Measurements from ENCODE around the gene C16orf82.

Gene C16orf82

GRCh38 chr16:27106305-27106704 lies 39.6 kb downstream of the C16orf82 start:
- TF ChIP-seq, protein P1, sequence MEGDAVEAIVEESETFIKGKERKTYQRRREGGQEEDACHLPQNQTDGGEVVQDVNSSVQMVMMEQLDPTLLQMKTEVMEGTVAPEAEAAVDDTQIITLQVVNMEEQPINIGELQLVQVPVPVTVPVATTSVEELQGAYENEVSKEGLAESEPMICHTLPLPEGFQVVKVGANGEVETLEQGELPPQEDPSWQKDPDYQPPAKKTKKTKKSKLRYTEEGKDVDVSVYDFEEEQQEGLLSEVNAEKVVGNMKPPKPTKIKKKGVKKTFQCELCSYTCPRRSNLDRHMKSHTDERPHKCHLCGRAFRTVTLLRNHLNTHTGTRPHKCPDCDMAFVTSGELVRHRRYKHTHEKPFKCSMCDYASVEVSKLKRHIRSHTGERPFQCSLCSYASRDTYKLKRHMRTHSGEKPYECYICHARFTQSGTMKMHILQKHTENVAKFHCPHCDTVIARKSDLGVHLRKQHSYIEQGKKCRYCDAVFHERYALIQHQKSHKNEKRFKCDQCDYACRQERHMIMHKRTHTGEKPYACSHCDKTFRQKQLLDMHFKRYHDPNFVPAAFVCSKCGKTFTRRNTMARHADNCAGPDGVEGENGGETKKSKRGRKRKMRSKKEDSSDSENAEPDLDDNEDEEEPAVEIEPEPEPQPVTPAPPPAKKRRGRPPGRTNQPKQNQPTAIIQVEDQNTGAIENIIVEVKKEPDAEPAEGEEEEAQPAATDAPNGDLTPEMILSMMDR (IDR thresholded peaks at IDR 0.05; ENCODE audit: low read depth, low read length) = no peak
- H3K4me3 ChIP-seq (ENCODE audit: low read depth, low read length) = no peak overlapping the region

- TF ChIP-seq, protein P1 (IDR thresholded peaks at IDR 0.05; ENCODE audit: low read depth, low read length) = no peak
These were observed 40.5 kb downstream of the C16orf82 start for GRCh38 chr16:27107185-27107592.

DNA sequence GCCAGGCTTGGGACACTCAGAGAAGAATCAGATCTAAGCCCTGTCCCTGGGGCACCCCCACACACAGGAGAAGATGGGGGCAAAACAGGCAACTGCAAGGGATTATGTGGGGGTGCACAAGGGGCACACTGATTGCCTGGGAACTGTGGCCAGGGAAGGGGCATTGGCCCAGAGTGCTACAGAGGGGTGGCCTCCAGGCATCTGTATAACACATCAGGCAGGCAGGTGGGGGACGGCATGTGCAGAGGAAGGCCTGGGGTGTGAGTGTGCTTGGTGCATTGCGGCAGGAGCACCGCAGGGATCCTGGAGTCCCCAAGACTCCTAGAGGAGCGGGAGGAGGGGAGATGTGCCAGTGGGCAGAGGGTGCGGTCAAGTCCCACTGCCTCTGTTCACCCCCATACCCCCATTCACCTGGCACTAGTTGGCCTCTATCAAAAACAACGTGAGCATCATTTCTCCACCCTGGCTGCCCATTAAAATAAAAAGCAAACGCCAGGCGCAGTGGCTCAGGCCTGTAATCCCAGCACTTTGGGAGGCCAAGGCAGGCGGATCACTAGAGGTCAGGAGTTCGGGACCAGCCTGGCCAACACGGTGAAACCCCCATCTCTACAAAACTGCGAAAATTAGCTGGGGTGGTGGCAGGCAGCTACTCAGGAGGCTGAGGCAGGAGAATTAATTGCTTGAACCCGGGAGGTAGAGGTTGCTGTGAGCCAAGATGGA lies 41.5 kb downstream of the C16orf82 start:
- TF ChIP-seq, protein P1 (IDR thresholded peaks at IDR 0.05; ENCODE audit: low read depth, low read length) = no peak
- H3K4me3 ChIP-seq (ENCODE audit: low read depth, low read length) = no peak overlapping the region

More at GRCh38 chr16:27107185-27107592, 40.5 kb downstream of the C16orf82 start:
- H3K4me3 ChIP-seq (ENCODE audit: low read depth, low read length) = no peak overlapping the region

GRCh38 chr16:27108826-27109665 lies 42.3 kb downstream of the C16orf82 start:
- peak overlapping the region; percentile 42 for H3K4me3 ChIP-seq (ENCODE audit: low read depth, low read length)
- TF ChIP-seq, protein P1 (IDR thresholded peaks at IDR 0.05; ENCODE audit: low read depth, low read length) = no peak

GRCh38 chr16:27109666-27110523 lies 43.2 kb downstream of the C16orf82 start:
- peak overlapping the region; percentile 57 for H3K4me3 ChIP-seq (ENCODE audit: low read depth, low read length)
- TF ChIP-seq, protein P1 (IDR thresholded peaks at IDR 0.05; ENCODE audit: low read depth, low read length) = peak; percentile 81

DNA sequence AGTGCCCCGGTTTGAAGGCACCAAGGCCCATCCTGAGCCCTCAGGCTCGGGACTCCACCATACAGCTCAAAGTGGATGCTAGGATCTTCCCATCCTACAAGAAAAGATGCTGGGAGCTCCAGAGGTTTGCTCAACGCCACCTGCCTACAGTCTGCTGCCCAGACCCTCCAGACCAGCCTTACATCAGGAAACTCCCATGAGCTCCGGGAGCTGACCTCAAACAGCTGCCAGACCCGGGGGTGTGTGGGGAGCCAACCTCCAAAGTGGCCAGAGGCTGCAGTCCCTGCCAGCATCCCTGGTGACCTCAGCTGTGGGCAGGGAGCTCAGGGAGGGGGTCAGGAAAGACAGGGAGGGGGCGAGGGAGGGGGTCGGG lies 43.8 kb downstream of the C16orf82 start:
- TF ChIP-seq, protein P1 (IDR thresholded peaks at IDR 0.05; ENCODE audit: low read depth, low read length) = no peak
- peak overlapping the region; percentile 57 for H3K4me3 ChIP-seq (ENCODE audit: low read depth, low read length)

Data from WI38 (cell line).